Colonic mucosa (tissue), 4 donors: ENCODE data around the gene ANKRD29. TPM values are rescaled to one million over a fixed set of nuclear protein-coding genes. Genes with fewer than 3 reads are reported as not detected.
"Not testable (repeated sequence)": the region's sequence is repeated elsewhere in the genome, so short reads cannot be mapped to it uniquely, and the experiment has no call there.

Experiments
- DNase-seq: peaks from one replicate; pipeline ENCODE4 v3.0.0-alpha.2; 2020
- H3K27ac ChIP-seq: fragments of 200-600 bp; one replicate; pipeline ENCODE4 v1.8.0; 2021
- H3K27me3 ChIP-seq: fragments of 200-600 bp; one replicate; pipeline ENCODE4 v1.8.0; 2021
- H3K36me3 ChIP-seq: fragments of 200-600 bp; one replicate; pipeline ENCODE4 v1.8.0; 2021
- H3K4me1 ChIP-seq: fragments of 200-600 bp; one replicate; pipeline ENCODE4 v1.8.0; 2021; ENCODE audit warnings: mild to moderate bottlenecking
- H3K4me3 ChIP-seq: fragments of 200-600 bp; one replicate; pipeline ENCODE4 v1.8.0; 2021
- H3K9ac ChIP-seq, 2 donors: one replicate each; pipeline ENCODE4 v1.7.0; 2013; ENCODE audit warnings: control low read depth in 2 of 2, low read depth in 2 of 2, low read length in 2 of 2
- H3K9me3 ChIP-seq: fragments of 200-600 bp; one replicate; pipeline ENCODE4 v1.8.0; 2021
- intact Hi-C: fragments of 100-400 bp; cut with DNase I; formaldehyde crosslinking; loops from one replicate; pipeline ENCODE4 v1.14.1; 2022
- total RNA-seq, 2 donors: library from RNA; stranded (reverse); fragmentation: NEBNext Ultra II Directional in 1 of 2; extraction: Animal tissue kit (Norgen Biotek cat#: 25700) in 1 of 2; gene quantifications; one replicate each; pipeline ENCODE4 v1.2.1, GENCODE V29; 2021
- TF ChIP-seq, protein P1 (sequence below): fragments of 200-600 bp; IDR thresholded peaks from one replicate; pipeline ENCODE4 v1.8.0; 2022; ENCODE audit warnings: antibody characterized with exemption, mild to moderate bottlenecking
- donor health status: healthy.
- donor health status: DM: no; HTN: no; CAD: no.
- donor health status: DM: no; HTN: no; CAD: no.

ANKRD29 gene
- total RNA-seq, 2 donors from 2014 or later = 1.0 to 1.1 TPM

DNA sequence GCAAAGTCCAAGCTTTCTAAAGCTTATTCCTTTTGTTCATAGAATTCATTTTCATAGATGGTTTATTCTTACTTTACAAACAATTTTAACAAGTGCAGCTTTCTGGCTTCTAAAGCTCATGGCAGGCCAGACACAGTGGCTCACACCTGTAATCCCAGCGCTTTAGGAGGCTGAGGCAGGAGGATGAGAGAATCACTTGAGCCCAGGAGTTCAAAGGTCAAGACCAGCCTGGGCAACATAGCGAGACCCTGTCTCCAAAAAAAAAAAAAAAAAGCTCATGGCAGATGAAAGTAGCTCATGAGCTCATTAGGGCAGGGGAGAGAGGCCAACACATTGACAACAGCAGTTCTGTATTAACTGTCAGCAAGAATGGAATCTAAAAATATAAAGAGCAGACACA, 48.3 kb downstream of the ANKRD29 start:
- H3K9ac ChIP-seq = no peak overlapping the region
- H3K9me3 ChIP-seq = no peaks in the 10 kb centered on the region
- no peak for DNase-seq
- H3K4me1 ChIP-seq = peaks cover 12% of the 10 kb centered on the region
- no peaks in the 10 kb centered on the region for H3K36me3 ChIP-seq
- H3K27ac ChIP-seq = no peak overlapping the region
- H3K4me3 ChIP-seq = no peak overlapping the region
- TF ChIP-seq, protein P1, sequence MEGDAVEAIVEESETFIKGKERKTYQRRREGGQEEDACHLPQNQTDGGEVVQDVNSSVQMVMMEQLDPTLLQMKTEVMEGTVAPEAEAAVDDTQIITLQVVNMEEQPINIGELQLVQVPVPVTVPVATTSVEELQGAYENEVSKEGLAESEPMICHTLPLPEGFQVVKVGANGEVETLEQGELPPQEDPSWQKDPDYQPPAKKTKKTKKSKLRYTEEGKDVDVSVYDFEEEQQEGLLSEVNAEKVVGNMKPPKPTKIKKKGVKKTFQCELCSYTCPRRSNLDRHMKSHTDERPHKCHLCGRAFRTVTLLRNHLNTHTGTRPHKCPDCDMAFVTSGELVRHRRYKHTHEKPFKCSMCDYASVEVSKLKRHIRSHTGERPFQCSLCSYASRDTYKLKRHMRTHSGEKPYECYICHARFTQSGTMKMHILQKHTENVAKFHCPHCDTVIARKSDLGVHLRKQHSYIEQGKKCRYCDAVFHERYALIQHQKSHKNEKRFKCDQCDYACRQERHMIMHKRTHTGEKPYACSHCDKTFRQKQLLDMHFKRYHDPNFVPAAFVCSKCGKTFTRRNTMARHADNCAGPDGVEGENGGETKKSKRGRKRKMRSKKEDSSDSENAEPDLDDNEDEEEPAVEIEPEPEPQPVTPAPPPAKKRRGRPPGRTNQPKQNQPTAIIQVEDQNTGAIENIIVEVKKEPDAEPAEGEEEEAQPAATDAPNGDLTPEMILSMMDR = no peak
- intact Hi-C loops = no loop called here
- peaks cover under 1% of the 10 kb centered on the region for H3K27me3 ChIP-seq

DNA sequence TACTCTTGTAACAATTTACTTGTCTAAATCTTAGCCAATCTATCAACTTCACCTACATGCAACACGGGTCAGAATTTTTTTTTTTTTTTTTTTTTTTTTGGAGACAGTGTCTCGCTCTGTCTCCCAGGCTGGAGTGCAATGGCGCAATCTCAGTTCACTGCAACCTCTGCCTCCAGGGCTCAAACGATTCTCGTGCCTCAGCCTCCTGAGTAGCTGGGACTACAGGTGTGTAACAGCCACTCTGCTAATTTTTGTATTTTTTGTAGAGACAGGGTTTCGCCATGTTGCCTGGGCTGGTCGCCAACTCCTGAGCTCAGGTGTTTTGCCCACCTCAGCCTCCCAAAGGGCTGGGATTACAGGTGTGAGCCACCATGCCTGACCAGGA, 49.6 kb downstream of the ANKRD29 start:
- DNase-seq, H3K27ac ChIP-seq, H3K36me3 ChIP-seq, H3K4me3 ChIP-seq, H3K9ac ChIP-seq, intact Hi-C loops, H3K27me3 ChIP-seq, H3K9me3 ChIP-seq, H3K4me1 ChIP-seq: not testable (repeated sequence)

DNA sequence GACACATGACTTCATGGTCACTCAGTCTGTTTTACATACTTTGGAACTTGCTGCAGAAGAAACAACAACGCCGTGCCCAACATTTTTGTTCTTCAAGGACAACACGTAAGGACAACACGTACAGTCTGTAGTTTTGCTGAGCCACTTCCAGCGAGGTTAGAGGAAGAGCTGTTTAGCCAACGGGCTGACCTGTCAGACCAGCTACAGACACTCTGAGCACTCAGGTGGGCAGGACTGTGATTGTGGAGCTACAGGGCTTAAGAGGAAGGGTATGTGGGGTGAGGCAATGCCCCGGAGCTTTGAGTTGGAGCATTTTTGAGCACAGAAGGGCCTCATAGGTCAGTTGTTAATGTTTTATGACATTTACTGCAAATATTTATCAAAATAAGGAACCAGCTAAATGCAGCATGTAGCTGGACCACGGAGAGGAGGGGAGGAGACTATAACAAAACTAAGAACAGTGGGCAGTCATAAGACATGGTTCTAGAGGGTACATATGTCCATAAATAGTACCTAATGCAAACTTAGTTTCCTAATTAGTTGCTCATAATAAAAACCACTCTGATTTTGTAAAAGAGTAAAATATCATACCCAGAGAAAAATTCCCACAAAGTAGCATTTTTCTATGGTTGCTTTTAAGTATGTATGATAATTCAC, 50.1 kb downstream of the ANKRD29 start:
- peaks cover 4% of the 10 kb centered on the region for H3K4me1 ChIP-seq
- no peaks in the 10 kb centered on the region for H3K27me3 ChIP-seq
- intact Hi-C loops = no loop called here
- H3K27ac ChIP-seq = no peak overlapping the region
- H3K36me3 ChIP-seq = no peaks in the 10 kb centered on the region
- no peak overlapping the region for H3K4me3 ChIP-seq
- TF ChIP-seq, protein P1 = no peak
- DNase-seq = no peak
- H3K9ac ChIP-seq = no peak overlapping the region
- H3K9me3 ChIP-seq = no peaks in the 10 kb centered on the region

DNA sequence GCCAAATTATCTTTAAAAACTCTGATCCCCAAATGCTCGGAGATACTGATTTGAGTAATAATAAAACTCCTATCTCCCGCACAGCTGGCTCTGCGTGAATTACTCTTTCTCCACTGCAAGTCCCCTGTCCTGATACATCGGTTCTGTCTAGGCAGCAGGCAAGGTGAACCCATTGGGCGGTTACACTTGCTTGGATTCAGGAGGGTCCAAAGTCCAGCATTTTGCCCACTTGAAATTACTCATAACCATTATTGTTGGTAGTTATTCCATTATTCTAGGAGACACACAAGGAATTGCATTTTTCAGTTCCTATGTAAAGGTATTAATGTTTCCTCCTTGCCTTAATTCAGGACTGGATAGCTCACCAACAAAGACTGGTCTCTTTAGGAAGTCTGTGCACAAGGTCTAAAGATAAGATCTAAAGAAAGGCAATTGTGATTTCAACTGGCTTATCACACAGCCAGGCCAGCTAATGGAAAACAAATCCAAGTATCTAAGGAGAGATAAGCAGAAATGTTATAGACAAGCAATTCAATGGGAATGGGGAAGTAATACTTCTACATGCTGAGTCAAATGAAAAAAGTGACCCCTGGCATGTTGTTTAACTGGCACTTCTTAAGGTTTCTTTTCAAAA, 53.2 kb downstream of the ANKRD29 start:
- DNase-seq = no peak
- H3K9ac ChIP-seq = no peak overlapping the region
- peaks cover 4% of the 10 kb centered on the region for H3K4me1 ChIP-seq
- no peaks in the 10 kb centered on the region for H3K27me3 ChIP-seq
- TF ChIP-seq, protein P1 = no peak
- intact Hi-C loops = no loop called here
- H3K27ac ChIP-seq = no peak overlapping the region
- H3K9me3 ChIP-seq = no peaks in the 10 kb centered on the region
- H3K4me3 ChIP-seq = no peak overlapping the region
- H3K36me3 ChIP-seq = no peaks in the 10 kb centered on the region

DNA sequence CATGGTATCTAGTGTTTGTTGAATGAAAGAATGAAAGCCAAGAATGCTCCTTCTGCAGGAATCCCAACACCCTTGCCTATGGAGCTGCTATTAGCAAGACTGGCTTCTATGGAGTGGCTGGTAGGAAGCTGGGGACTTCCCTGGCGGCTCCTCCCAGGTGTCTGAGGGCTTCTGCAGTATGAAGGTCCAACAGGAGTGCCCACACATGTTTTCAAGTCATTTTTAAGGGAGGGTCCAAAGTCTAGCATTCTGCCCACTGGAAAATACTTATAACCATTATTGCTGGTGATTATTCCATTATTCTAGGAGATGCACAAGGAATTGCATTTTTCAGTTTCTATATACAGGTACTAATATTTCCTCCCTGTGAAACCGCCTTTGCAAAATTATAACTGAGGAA, 54.5 kb downstream of the ANKRD29 start:
- TF ChIP-seq, protein P1 = no peak
- no peak overlapping the region for H3K27ac ChIP-seq
- no peaks in the 10 kb centered on the region for H3K36me3 ChIP-seq
- peaks cover 4% of the 10 kb centered on the region for H3K4me1 ChIP-seq
- intact Hi-C loops = no loop called here
- H3K9me3 ChIP-seq = no peaks in the 10 kb centered on the region
- no peak overlapping the region for H3K9ac ChIP-seq
- no peaks in the 10 kb centered on the region for H3K27me3 ChIP-seq
- no peak for DNase-seq
- H3K4me3 ChIP-seq = no peak overlapping the region

DNA sequence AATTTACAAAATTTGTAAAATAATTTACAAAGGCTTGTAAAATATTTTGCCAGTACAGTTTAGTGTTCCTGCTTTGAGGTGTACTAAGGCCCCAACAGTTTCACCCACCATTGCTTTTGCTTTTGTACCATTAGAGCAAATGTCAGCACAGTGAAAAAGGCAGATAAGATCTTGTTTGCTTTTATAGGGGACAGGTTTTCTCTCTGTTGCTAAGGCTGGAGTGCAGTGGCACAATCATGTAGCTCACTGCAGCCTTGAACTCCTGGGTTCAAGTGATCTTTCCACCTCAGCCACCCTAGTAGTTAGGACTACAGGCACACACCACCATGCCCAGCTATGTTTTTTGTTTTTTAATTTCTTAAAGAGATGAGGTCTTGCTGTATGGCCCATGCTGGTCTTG, 56.8 kb downstream of the ANKRD29 start:
- H3K9ac ChIP-seq = no peak overlapping the region
- DNase-seq = no peak
- H3K4me3 ChIP-seq = no peak overlapping the region
- peaks cover 4% of the 10 kb centered on the region for H3K4me1 ChIP-seq
- H3K36me3 ChIP-seq = no peaks in the 10 kb centered on the region
- H3K9me3 ChIP-seq = no peaks in the 10 kb centered on the region
- no peak overlapping the region for H3K27ac ChIP-seq
- intact Hi-C loops = no loop called here
- H3K27me3 ChIP-seq = no peaks in the 10 kb centered on the region
- TF ChIP-seq, protein P1 = no peak
